CD14-positive monocyte (primary cell): ENCODE results near the gene NARF. TPM values are rescaled to one million over a fixed set of nuclear protein-coding genes. Genes with fewer than 3 reads are reported as not detected.

Experiments
- DNase-seq, 3 donors: peaks; one replicate each; pipeline ENCODE4 v3.0.0-alpha.2; 2011 to 2022
- H2AFZ ChIP-seq: 2 replicates; pipeline ENCODE4 v1.6.0; 2012; ENCODE audit warnings: mild to moderate bottlenecking, low read depth, low read length, inconsistent platforms; ENCODE audit not compliant: insufficient read depth, poor library complexity, severe bottlenecking
- H3K27ac ChIP-seq, 2 donors: 1 replicate in 1 of 2; 2 replicates in 1 of 2; pipeline ENCODE4 v1.5.1; 2012 to 2013; ENCODE audit warnings: low read length in 2 of 2, control low read depth in 1 of 2, inconsistent platforms in 1 of 2, low read depth in 1 of 2, mild to moderate bottlenecking in 1 of 2
- H3K27me3 ChIP-seq, 2 donors: one replicate each; pipeline versions ENCODE4 v1.6.0 to v1.6.1; 2011 to 2013; ENCODE audit warnings: low read length in 2 of 2; ENCODE audit not compliant: control insufficient read depth in 2 of 2, insufficient read depth in 2 of 2
- H3K36me3 ChIP-seq, 2 donors: replicated peaks in 1 of 2; 1 replicate in 1 of 2; 2 replicates in 1 of 2; pipeline versions ENCODE4 v1.5.1 to v1.6.1; 2012 to 2013; ENCODE audit warnings: low read length in 2 of 2, control low read depth in 1 of 2, inconsistent platforms in 1 of 2, mild to moderate bottlenecking in 1 of 2; ENCODE audit not compliant: insufficient read depth in 2 of 2, control insufficient read depth in 1 of 2
- H3K4me1 ChIP-seq, 2 donors: 1 replicate in 1 of 2; 2 replicates in 1 of 2; pipeline versions ENCODE4 v1.5.1 to v1.6.1; 2012 to 2013; ENCODE audit warnings: low read length in 2 of 2, control low read depth in 1 of 2, inconsistent platforms in 1 of 2, mild to moderate bottlenecking in 1 of 2, moderate library complexity in 1 of 2; ENCODE audit not compliant: insufficient read depth in 2 of 2, control insufficient read depth in 1 of 2
- H3K4me2 ChIP-seq: replicated peaks from 2 replicates; pipeline ENCODE3; 2012; ENCODE audit warnings: low read length, moderate library complexity, mild to moderate bottlenecking; ENCODE audit not compliant: poor library complexity, severe bottlenecking; ENCODE audit errors: extremely low read depth
- H3K4me3 ChIP-seq, 3 experiments: fragments of 200-600 bp in 1 of 3; sonication (generic) in 1 of 3; replicated peaks in 1 of 3; 1 replicate in 2 of 3; 2 replicates in 1 of 3; pipeline ENCODE4 v1.5.1; 2011 to 2013; ENCODE audit warnings: low read length in 3 of 3, mild to moderate bottlenecking in 3 of 3, control low read depth in 2 of 3, low read depth in 2 of 3, inconsistent platforms in 1 of 3, moderate library complexity in 1 of 3
- H3K79me2 ChIP-seq: 2 replicates; pipeline ENCODE4 v1.6.0; 2012; ENCODE audit warnings: mild to moderate bottlenecking, control low read depth, inconsistent platforms, low read length, moderate library complexity; ENCODE audit not compliant: insufficient read depth
- H3K9ac ChIP-seq: 2 replicates; pipeline ENCODE4 v1.6.0; 2017; ENCODE audit warnings: low read length, mild to moderate bottlenecking; ENCODE audit not compliant: insufficient read depth, poor library complexity, severe bottlenecking
- H3K9me3 ChIP-seq, 2 donors: replicated peaks in 1 of 2; 1 replicate in 1 of 2; 2 replicates in 1 of 2; pipeline versions ENCODE4 v1.5.1 to v1.6.1; 2012 to 2013; ENCODE audit warnings: low read length in 2 of 2, control low read depth in 1 of 2; ENCODE audit not compliant: control insufficient read depth in 1 of 2, insufficient read depth in 1 of 2
- H4K20me1 ChIP-seq: 2 replicates; pipeline ENCODE4 v1.6.0; 2012; ENCODE audit warnings: mild to moderate bottlenecking, low read length, control low read depth, moderate library complexity; ENCODE audit not compliant: insufficient read depth
- H3K27ac Mint-ChIP-seq, 7 donors: one replicate each; pipeline ENCODE4 v1.8.0; 2020; ENCODE audit warnings: mild to moderate bottlenecking in 7 of 7, mixed read lengths in 7 of 7, moderate library complexity in 6 of 7, inconsistent platforms in 2 of 7
- H3K27me3 Mint-ChIP-seq, 3 donors: one replicate each; pipeline ENCODE4 v1.8.0; 2021 to 2022; ENCODE audit warnings: low read depth in 3 of 3, mild to moderate bottlenecking in 3 of 3, mixed read lengths in 3 of 3, moderate library complexity in 3 of 3, inconsistent platforms in 1 of 3
- H3K36me3 Mint-ChIP-seq, 2 donors: one replicate each; pipeline ENCODE4 v1.8.0; 2020; ENCODE audit warnings: mixed read lengths in 2 of 2, inconsistent platforms in 1 of 2, mild to moderate bottlenecking in 1 of 2
- H3K4me1 Mint-ChIP-seq: one replicate; pipeline ENCODE4 v1.8.0; 2020; ENCODE audit warnings: mild to moderate bottlenecking, mixed read lengths
- H3K4me3 Mint-ChIP-seq, 2 donors: one replicate each; pipeline ENCODE4 v1.8.0; 2020; ENCODE audit warnings: mild to moderate bottlenecking in 2 of 2, mixed read lengths in 2 of 2, moderate library complexity in 1 of 2
- H3K9me3 Mint-ChIP-seq, 7 donors: one replicate each; pipeline ENCODE4 v1.8.0; 2020 to 2022; ENCODE audit warnings: mixed read lengths in 7 of 7, mild to moderate bottlenecking in 6 of 7, moderate library complexity in 6 of 7, inconsistent platforms in 2 of 7
- CTCF ChIP-seq: fragments of 200-600 bp; IDR thresholded peaks from one replicate; pipeline ENCODE4 v1.8.0; 2022; ENCODE audit warnings: antibody characterized with exemption, mild to moderate bottlenecking
- WGBS: methylation state at CpG from one replicate; pipeline ENCODE4 v1.1.5; 2013; ENCODE audit warnings: missing lambda C conversion rate; ENCODE audit not compliant: insufficient coverage; 5-methylcytosine and 5-hydroxymethylcytosine counted together
- intact Hi-C, 2 donors: fragments of 100-400 bp; cut with micrococcal nuclease; formaldehyde crosslinking; loops; one replicate each; pipeline versions ENCODE4 v1.15.0 to v1.15.1; 2023
- polyA plus RNA-seq, 3 donors: library from polyadenylated mRNA; depleted of rRNA in 1 of 3; unstranded in 2 of 3; stranded (reverse) in 1 of 3; fragments of 300-500 nt in 2 of 3; fragments of >200 nt in 1 of 3; fragmentation: Illumina TruSeq in 2 of 3; gene quantifications; 1 replicate in 2 of 3; 2 replicates in 1 of 3; pipeline ENCODE4 v1.2.3, GENCODE V29; 2012 to 2021

Gene NARF
- polyA plus RNA-seq, 3 donors = 91.2 to 101 (median 100) TPM

- Histone ChIP-seq H3K4me2 (no peak overlapping the region), H4K20me1 (peaks cover 53% of the 10 kb centered on the region), H3K27me3 (no peaks in the 10 kb centered on the region), H3K9ac (no peak overlapping the region), H3K79me2 (peaks cover 11% of the 10 kb centered on the region), H3K9me3 (no peaks in the 10 kb centered on the region), H3K27ac (no peak overlapping the region), H3K4me3 (no peak overlapping the region), H3K4me1 (peaks cover 23 to 24% of the 10 kb centered on the region in 2 donors), H3K36me3 (peaks cover 2 to 8% of the 10 kb centered on the region in 2 donors), H2AFZ (no peak overlapping the region)
- DNase-seq = no peak
- Mint-ChIP-seq H3K9me3 (no peaks in the 10 kb centered on the region), H3K27me3 (peaks cover 0 to 1% (median 1%) of the 10 kb centered on the region in 3 donors), H3K4me3 (no peak overlapping the region), H3K27ac (peak overlapping the region in 1 of 7 donors; percentile 37), H3K36me3 (peaks cover 19 to 22% of the 10 kb centered on the region in 2 donors), H3K4me1 (peaks cover 23% of the 10 kb centered on the region)
- WGBS = 96% methylated on average over 25 of the region's 26 CpGs
- no peak for TF ChIP-seq CTCF
- intact Hi-C loops = no loop called here
Measured at GRCh38 chr17:82415336-82415735, 43.2 kb upstream of the NARF start.

GRCh38 chr17:82415786-82416185 lies 42.8 kb upstream of the NARF start:
- Histone ChIP-seq H3K9me3 (no peaks in the 10 kb centered on the region), H3K4me3 (no peak overlapping the region), H3K4me1 (peaks cover 23 to 24% of the 10 kb centered on the region in 2 donors), H3K27me3 (no peaks in the 10 kb centered on the region), H4K20me1 (peaks cover 53% of the 10 kb centered on the region), H3K4me2 (no peak overlapping the region), H3K79me2 (peaks cover 11% of the 10 kb centered on the region), H3K9ac (no peak overlapping the region), H2AFZ (no peak overlapping the region), H3K36me3 (peaks cover 4 to 13% of the 10 kb centered on the region in 2 donors), H3K27ac (no peak overlapping the region)
- intact Hi-C loops = no loop called here
- Mint-ChIP-seq H3K36me3 (peaks cover 23% of the 10 kb centered on the region in 2 donors), H3K9me3 (no peaks in the 10 kb centered on the region), H3K27me3 (peaks cover 0 to 1% (median 1%) of the 10 kb centered on the region in 3 donors), H3K4me3 (no peak overlapping the region), H3K27ac (peak overlapping the region in 1 of 7 donors; percentile 37), H3K4me1 (peaks cover 23% of the 10 kb centered on the region)
- DNase-seq = no peak
- 94% methylated on average over 3 of the region's 9 CpGs for WGBS
- TF ChIP-seq CTCF = no peak
